A549 (cell line): ENCODE data around the gene CLDN25.
"Not testable (repeated sequence)": the region's sequence is repeated elsewhere in the genome, so short reads cannot be mapped to it uniquely, and the experiment has no call there.

Source experiments
- CTCF ChIP-seq: fragments of >200 bp; sonication (Bioruptor Twin); formaldehyde crosslinking; IDR thresholded peaks from 3 replicates; pipeline ENCODE4 v1.5.1; 2016
- ESRRA ChIP-seq: fragments of 150-350 bp; IDR thresholded peaks from 2 replicates; pipeline ENCODE4 v1.6.1; 2014; ENCODE audit warnings: mild to moderate bottlenecking, low read length, borderline replicate concordance
- MAFK ChIP-seq: fragments of 450-650 bp; IDR thresholded peaks from 2 replicates; pipeline ENCODE4 v1.6.1; 2014; ENCODE audit not compliant: partially characterized antibody
- TF ChIP-seq, protein P1 (sequence below): fragments of 250-450 bp; sonication (Bioruptor Pico); IDR thresholded peaks from 2 replicates; pipeline ENCODE4 v1.5.0; 2021; ENCODE audit warnings: mild to moderate bottlenecking, moderate library complexity, borderline replicate concordance
- TF ChIP-seq, protein P2 (sequence below): fragments of 450-650 bp; IDR thresholded peaks from 2 replicates; pipeline ENCODE4 v1.6.1; 2014; ENCODE audit warnings: antibody characterized with exemption

DNA sequence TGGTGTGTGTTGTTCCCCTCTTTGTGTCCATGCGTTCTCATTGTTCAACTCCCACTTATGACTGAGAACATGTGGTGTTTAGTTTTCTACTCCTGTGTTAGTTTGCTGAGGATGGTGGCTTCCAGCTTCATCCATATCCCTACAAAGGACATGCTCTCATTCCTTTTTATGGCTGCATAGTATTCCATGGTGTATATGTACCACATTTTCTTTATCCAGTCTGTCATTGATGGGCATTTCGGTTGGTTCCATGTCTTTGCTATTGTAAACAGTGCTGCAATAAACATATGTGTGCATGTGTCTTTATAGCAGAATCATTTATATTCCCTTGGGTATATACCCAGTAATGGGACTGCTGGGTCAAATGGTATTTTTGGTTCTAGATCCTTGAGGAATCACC, 16.6 kb upstream of the CLDN25 start:
- TF ChIP-seq, protein P1, sequence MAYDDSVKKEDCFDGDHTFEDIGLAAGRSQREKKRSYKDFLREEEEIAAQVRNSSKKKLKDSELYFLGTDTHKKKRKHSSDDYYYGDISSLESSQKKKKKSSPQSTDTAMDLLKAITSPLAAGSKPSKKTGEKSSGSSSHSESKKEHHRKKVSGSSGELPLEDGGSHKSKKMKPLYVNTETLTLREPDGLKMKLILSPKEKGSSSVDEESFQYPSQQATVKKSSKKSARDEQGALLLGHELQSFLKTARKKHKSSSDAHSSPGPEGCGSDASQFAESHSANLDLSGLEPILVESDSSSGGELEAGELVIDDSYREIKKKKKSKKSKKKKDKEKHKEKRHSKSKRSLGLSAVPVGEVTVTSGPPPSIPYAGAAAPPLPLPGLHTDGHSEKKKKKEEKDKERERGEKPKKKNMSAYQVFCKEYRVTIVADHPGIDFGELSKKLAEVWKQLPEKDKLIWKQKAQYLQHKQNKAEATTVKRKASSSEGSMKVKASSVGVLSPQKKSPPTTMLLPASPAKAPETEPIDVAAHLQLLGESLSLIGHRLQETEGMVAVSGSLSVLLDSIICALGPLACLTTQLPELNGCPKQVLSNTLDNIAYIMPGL (CRISPR knock-in tag), result not testable (repeated sequence)
- TF ChIP-seq, protein P2, sequence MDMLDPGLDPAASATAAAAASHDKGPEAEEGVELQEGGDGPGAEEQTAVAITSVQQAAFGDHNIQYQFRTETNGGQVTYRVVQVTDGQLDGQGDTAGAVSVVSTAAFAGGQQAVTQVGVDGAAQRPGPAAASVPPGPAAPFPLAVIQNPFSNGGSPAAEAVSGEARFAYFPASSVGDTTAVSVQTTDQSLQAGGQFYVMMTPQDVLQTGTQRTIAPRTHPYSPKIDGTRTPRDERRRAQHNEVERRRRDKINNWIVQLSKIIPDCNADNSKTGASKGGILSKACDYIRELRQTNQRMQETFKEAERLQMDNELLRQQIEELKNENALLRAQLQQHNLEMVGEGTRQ, result not testable (repeated sequence)
- not testable (repeated sequence) for TF ChIP-seq MAFK, CTCF, ESRRA
